ENCODE measurements around the gene SIGLECL1.
"Not testable (repeated sequence)": the region's sequence is repeated elsewhere in the genome, so short reads cannot be mapped to it uniquely, and the experiment has no call there.

Gene SIGLECL1

DNA sequence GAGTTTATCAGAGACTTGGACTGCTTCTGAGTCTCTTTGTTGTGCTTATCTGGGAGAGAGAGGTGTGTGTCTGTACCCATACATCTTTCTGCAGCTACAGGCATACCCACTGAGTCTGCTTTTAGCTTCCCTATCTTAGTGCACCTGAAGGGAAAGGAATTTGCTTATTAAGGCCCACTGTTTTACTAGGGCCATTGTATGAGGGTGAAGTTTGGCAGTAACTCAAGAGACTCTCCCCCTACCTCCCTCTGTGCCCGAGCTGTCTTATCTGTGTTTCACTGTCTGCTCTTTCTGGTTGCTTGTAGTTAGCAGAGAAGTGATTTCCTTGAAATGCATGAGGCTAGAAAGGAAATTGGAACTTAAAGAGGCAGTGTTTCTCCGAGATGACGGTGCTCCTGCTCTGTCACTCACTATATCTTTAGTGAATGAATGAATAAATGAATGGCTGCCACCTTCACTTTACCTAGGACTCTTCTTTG lies 26.7 kb upstream of the SIGLECL1 start:
- Histone ChIP-seq H3K27ac (ENCODE audit: low read length) (no peak overlapping the region), H3K4me1 (ENCODE audit: control insufficient read depth, insufficient read depth, low read length) (no peaks in the 10 kb centered on the region), H3K36me3 (ENCODE audit: control insufficient read depth, insufficient read depth, low read length) (no peaks in the 10 kb centered on the region), H3K27me3 (ENCODE audit: control insufficient read depth, insufficient read depth, low read length) (no peaks in the 10 kb centered on the region), H3K4me3 (ENCODE audit: low read length) (no peak overlapping the region), H3K9me3 (ENCODE audit: control insufficient read depth, insufficient read depth, low read length) (no peaks in the 10 kb centered on the region)
- WGBS (ENCODE audit: insufficient coverage, insufficient read length): no CpG with 5 or more reads among the region's 3 CpGs
- no peak for DNase-seq (ENCODE audit: low read depth, low spot score)

DNA sequence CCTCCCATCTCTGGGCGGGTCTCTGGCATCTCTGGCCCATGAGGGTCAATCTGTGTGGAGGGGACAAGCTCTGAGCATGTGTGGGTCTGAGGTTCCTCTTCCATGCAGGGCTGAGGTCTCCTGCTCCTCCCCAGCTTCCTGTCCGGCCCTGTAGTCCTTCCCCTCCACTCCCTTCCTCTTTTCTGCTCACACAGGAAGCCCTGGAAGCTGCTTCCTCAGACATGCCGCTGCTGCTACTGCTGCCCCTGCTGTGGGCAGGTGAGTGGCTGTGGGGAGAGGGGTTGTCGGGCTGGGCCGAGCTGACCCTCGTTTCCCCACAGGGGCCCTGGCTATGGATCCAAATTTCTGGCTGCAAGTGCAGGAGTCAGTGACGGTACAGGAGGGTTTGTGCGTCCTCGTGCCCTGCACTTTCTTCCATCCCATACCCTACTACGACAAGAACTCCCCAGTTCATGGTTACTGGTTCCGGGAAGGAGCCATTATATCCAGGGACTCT lies 25.9 kb upstream of the SIGLECL1 start, which contains the start of gene CD33:
TSS of gene CD33 (plus strand) at position 183 of the 496 bp plus-strand sequence. CDS start at position 222, 39 bp downstream.
- not testable (repeated sequence) for H3K4me3 ChIP-seq (ENCODE audit: low read length); H3K27me3 ChIP-seq (ENCODE audit: control insufficient read depth, insufficient read depth, low read length); H3K9me3 ChIP-seq (ENCODE audit: control insufficient read depth, insufficient read depth, low read length); DNase-seq (ENCODE audit: low read depth, low spot score); H3K4me1 ChIP-seq (ENCODE audit: control insufficient read depth, insufficient read depth, low read length); H3K27ac ChIP-seq (ENCODE audit: low read length); H3K36me3 ChIP-seq (ENCODE audit: control insufficient read depth, insufficient read depth, low read length)
- WGBS (ENCODE audit: insufficient coverage, insufficient read length): no CpG with 5 or more reads among the region's 11 CpGs

DNA sequence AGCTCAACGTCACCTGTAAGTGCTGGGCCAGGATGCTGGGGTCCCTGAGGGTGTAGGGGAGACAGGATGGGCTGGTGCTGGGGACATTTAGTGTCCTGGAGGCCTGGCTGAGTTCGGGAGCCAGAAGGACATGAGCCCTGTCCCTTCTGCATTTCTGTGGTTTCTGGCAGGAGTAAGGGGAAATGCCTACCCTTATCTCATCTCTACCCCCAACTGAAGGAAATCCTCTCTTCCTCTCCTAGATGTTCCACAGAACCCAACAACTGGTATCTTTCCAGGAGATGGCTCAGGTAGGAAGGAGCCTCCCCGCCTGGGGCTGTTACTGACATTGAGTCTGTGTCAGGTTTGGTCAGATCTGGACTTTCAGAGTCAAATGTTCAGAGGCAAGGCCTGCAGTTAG lies 24.8 kb upstream of the SIGLECL1 start:
- Histone ChIP-seq H3K27me3 (ENCODE audit: control insufficient read depth, insufficient read depth, low read length) (no peaks in the 10 kb centered on the region), H3K4me1 (ENCODE audit: control insufficient read depth, insufficient read depth, low read length) (no peaks in the 10 kb centered on the region), H3K4me3 (ENCODE audit: low read length) (no peak overlapping the region), H3K36me3 (ENCODE audit: control insufficient read depth, insufficient read depth, low read length) (no peaks in the 10 kb centered on the region), H3K27ac (ENCODE audit: low read length) (no peak overlapping the region), H3K9me3 (ENCODE audit: control insufficient read depth, insufficient read depth, low read length) (no peaks in the 10 kb centered on the region)
- no peak for DNase-seq (ENCODE audit: low read depth, low spot score)
- WGBS (ENCODE audit: insufficient coverage, insufficient read length): no CpG with 5 or more reads among the region's 3 CpGs

DNA sequence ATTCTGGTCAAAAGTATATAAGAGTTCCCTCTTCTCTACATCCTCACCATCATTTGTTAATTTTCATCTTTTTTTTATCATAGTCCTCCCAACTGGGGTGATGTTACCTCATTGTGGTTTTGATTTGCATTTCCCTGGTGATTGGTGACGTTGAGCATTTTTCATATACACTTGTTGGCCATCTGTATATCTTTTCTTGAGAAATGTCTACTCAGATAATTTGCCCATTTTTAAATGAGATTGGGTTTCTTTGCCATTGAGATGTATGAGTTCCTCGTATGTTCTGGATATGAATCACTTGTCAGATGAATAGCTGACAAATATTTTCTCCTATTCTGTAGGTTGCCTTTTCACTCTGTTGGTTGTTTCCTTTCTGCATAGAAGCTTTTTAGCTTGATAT lies 23.6 kb upstream of the SIGLECL1 start:
- Histone ChIP-seq H3K27me3 (ENCODE audit: control insufficient read depth, insufficient read depth, low read length) (no peaks in the 10 kb centered on the region), H3K9me3 (ENCODE audit: control insufficient read depth, insufficient read depth, low read length) (no peaks in the 10 kb centered on the region), H3K36me3 (ENCODE audit: control insufficient read depth, insufficient read depth, low read length) (no peaks in the 10 kb centered on the region), H3K4me3 (ENCODE audit: low read length) (no peak overlapping the region), H3K4me1 (ENCODE audit: control insufficient read depth, insufficient read depth, low read length) (no peaks in the 10 kb centered on the region), H3K27ac (ENCODE audit: low read length) (no peak overlapping the region)
- no CpG with 5 or more reads among the region's 2 CpGs for WGBS (ENCODE audit: insufficient coverage, insufficient read length)
- no peak for DNase-seq (ENCODE audit: low read depth, low spot score)

DNA sequence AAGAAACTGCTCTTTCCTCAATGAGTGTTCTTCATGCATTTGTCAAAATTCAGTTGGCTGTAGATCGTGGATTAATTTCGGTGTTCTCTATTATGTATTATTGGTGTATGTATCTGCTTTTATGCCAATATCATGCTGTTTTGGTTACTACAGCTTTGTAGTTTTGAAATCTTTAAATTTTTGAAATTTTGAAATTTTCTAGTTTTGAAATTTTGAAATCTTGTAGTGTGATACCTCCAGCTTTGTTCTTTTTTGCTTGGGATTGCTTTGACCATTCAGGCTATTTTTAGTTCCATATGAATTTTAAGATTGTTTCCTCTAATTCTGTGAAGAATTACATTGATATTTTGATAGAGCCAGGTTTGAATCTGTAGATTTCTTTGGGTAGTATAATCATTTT lies 22.9 kb upstream of the SIGLECL1 start:
- no peak overlapping the region for H3K27ac ChIP-seq (ENCODE audit: low read length)
- no peak for DNase-seq (ENCODE audit: low read depth, low spot score)
- no peaks in the 10 kb centered on the region for H3K27me3 ChIP-seq (ENCODE audit: control insufficient read depth, insufficient read depth, low read length)
- WGBS (ENCODE audit: insufficient coverage, insufficient read length): no CpG with 5 or more reads among the region's 2 CpGs
- no peaks in the 10 kb centered on the region for H3K36me3 ChIP-seq (ENCODE audit: control insufficient read depth, insufficient read depth, low read length)
- H3K9me3 ChIP-seq (ENCODE audit: control insufficient read depth, insufficient read depth, low read length): no peaks in the 10 kb centered on the region
- H3K4me3 ChIP-seq (ENCODE audit: low read length): no peak overlapping the region
- no peaks in the 10 kb centered on the region for H3K4me1 ChIP-seq (ENCODE audit: control insufficient read depth, insufficient read depth, low read length)

DNA sequence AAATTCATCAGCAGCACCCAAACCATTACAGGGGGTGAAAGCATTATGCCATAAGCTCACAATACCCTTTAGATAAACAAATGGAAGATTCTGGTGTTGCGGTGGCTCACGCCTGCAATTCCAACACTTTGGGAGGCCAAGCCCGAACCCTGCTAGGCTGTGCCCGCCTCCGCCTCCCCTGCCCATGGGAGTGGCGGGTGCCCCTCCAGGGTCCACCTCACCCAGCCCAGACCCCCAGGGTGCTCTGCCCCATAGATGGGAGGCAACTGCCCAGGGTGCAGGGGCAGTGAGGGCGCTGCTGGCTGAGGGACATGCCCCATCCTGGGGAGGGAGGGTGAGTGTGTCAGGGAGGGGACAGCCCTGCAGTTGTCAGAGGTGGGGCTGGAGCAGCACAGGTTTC lies 10.0 kb upstream of the SIGLECL1 start:
- DNase-seq (ENCODE audit: low read depth, low spot score): no peak
- no peak overlapping the region for H3K27ac ChIP-seq (ENCODE audit: low read length)
- H3K4me1 ChIP-seq (ENCODE audit: control insufficient read depth, insufficient read depth, low read length): no peaks in the 10 kb centered on the region
- no CpG with 5 or more reads among the region's 7 CpGs for WGBS (ENCODE audit: insufficient coverage, insufficient read length)
- no peaks in the 10 kb centered on the region for H3K9me3 ChIP-seq (ENCODE audit: control insufficient read depth, insufficient read depth, low read length)
- no peak overlapping the region for H3K4me3 ChIP-seq (ENCODE audit: low read length)
- H3K27me3 ChIP-seq (ENCODE audit: control insufficient read depth, insufficient read depth, low read length): no peaks in the 10 kb centered on the region
- no peaks in the 10 kb centered on the region for H3K36me3 ChIP-seq (ENCODE audit: control insufficient read depth, insufficient read depth, low read length)

DNA sequence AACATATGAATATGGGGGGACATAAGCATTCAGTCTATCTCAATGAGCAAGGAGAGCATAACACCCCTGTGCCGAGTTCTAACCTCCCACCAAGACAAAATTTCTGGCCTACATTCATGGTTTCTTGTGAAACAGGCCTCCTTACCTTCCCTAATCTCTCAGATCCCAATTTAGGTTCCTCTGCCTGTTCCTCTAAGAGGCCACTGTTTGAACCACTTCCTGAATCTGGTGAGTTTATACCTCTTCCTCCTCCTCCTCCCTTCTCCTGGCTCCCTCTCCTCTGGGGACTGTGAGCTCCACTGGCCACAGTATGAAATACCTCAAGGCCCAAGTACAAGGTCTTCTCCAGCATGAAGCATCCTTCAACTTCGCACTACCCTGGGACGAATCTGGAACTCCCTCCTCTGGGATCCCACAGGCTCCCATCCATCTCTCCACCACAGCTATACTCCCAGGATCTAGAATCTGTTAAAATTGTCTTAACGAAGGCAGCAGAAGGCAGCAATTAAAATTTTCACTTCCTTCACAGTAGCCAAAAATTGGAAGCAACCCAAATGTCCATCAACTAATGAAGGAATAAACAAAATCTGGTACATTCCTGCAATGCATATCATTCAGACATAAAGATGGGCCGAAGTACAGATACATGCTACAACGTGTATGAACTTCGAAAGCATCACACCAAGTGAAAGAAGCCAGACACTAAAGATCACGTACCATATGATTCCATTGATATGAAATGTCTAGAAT lies 7.8 kb upstream of the SIGLECL1 start:
- Histone ChIP-seq H3K4me3 (ENCODE audit: low read length) (no peak overlapping the region), H3K4me1 (ENCODE audit: control insufficient read depth, insufficient read depth, low read length) (no peaks in the 10 kb centered on the region), H3K36me3 (ENCODE audit: control insufficient read depth, insufficient read depth, low read length) (no peaks in the 10 kb centered on the region), H3K27ac (ENCODE audit: low read length) (no peak overlapping the region), H3K27me3 (ENCODE audit: control insufficient read depth, insufficient read depth, low read length) (no peaks in the 10 kb centered on the region), H3K9me3 (ENCODE audit: control insufficient read depth, insufficient read depth, low read length) (no peaks in the 10 kb centered on the region)
- DNase-seq (ENCODE audit: low read depth, low spot score): no peak
- no CpG with 5 or more reads among the region's 8 CpGs for WGBS (ENCODE audit: insufficient coverage, insufficient read length)

DNA sequence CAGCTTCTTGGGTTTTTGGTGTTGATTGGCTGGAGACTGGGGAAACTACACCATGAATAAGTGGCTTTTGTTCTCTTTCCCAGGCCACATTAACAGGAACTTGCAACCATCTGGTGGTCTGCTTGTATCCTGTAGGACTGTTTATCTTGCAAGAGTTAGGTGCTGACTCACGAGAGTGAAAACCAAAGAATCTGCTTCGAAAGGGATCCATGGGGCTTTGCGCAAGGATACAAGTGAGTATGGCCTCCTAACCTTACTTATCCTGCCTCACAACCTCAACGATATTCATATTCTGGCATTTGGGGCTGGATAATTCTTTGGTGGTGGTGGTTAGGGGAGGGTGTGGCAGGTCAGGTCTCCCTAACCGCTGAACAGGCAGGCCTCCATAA lies 4.7 kb upstream of the SIGLECL1 start:
- Histone ChIP-seq H3K36me3 (ENCODE audit: control insufficient read depth, insufficient read depth, low read length) (no peaks in the 10 kb centered on the region), H3K27ac (ENCODE audit: low read length) (no peak overlapping the region), H3K4me1 (ENCODE audit: control insufficient read depth, insufficient read depth, low read length) (no peaks in the 10 kb centered on the region), H3K4me3 (ENCODE audit: low read length) (no peak overlapping the region), H3K9me3 (ENCODE audit: control insufficient read depth, insufficient read depth, low read length) (no peaks in the 10 kb centered on the region), H3K27me3 (ENCODE audit: control insufficient read depth, insufficient read depth, low read length) (no peaks in the 10 kb centered on the region)
- DNase-seq (ENCODE audit: low read depth, low spot score): no peak
- no CpG with 5 or more reads among the region's 5 CpGs for WGBS (ENCODE audit: insufficient coverage, insufficient read length)

DNA sequence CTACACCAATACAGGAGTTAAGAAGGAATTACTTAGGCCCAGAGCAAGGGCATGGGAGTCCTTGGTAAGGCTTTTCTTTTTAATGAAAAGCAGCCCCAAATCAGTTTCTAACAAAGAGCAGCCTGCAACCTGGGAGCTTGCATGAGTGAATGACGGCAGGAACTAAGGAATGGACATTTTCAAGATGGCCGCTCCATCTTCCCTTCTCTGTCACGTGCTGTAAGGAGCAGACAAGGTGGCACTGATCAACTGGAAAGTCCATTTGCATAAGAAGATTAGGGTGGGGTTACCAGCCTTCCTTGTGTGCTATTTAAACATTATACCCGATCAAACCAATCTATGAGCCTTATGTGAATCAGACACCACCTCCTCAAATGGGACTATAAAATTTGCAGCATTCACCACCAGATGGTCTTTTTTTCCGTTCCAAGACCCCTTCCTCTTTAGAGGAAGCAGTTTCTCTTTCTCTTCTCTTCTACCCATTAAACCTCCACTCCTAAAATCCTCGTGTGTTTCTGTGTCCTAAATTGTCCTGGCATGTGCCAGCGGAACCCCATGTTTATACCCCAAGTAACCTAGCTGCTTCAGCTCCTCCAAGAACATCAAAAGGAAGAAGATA lies 2.8 kb upstream of the SIGLECL1 start:
- no peaks in the 10 kb centered on the region for H3K36me3 ChIP-seq (ENCODE audit: control insufficient read depth, insufficient read depth, low read length)
- H3K27me3 ChIP-seq (ENCODE audit: control insufficient read depth, insufficient read depth, low read length): no peaks in the 10 kb centered on the region
- DNase-seq (ENCODE audit: low read depth, low spot score): no peak
- no peaks in the 10 kb centered on the region for H3K4me1 ChIP-seq (ENCODE audit: control insufficient read depth, insufficient read depth, low read length)
- H3K9me3 ChIP-seq (ENCODE audit: control insufficient read depth, insufficient read depth, low read length): no peaks in the 10 kb centered on the region
- H3K4me3 ChIP-seq (ENCODE audit: low read length): no peak overlapping the region
- no CpG with 5 or more reads among the region's 7 CpGs for WGBS (ENCODE audit: insufficient coverage, insufficient read length)
- no peak overlapping the region for H3K27ac ChIP-seq (ENCODE audit: low read length)

DNA sequence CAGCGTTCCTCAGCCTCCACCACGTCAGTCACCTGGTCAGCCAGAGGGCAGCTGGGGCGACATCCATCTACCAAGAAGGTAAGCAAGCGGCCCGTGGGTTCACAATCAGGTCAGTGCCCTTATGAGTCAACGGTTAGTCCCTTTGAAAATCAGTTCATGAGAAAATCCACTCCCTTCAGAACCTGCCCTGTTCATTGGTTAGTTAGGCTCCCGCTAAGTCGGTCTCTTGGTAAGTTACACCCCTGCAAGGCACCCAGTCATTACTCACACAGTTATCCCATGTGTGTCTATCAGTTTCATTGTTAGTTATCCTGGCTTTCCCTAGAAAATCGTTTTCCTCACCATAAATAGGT lies 564 bp downstream of the SIGLECL1 start:
- Histone ChIP-seq H3K4me3 (ENCODE audit: low read length) (no peak overlapping the region), H3K27me3 (ENCODE audit: control insufficient read depth, insufficient read depth, low read length) (no peaks in the 10 kb centered on the region), H3K4me1 (ENCODE audit: control insufficient read depth, insufficient read depth, low read length) (no peaks in the 10 kb centered on the region), H3K36me3 (ENCODE audit: control insufficient read depth, insufficient read depth, low read length) (no peaks in the 10 kb centered on the region), H3K9me3 (ENCODE audit: control insufficient read depth, insufficient read depth, low read length) (no peaks in the 10 kb centered on the region), H3K27ac (ENCODE audit: low read length) (no peak overlapping the region)
- no peak for DNase-seq (ENCODE audit: low read depth, low spot score)
- no CpG with 5 or more reads among the region's 9 CpGs for WGBS (ENCODE audit: insufficient coverage, insufficient read length)
